Measurements from ENCODE around the gene GASK1B. TPM values are rescaled to one million over a fixed set of nuclear protein-coding genes. Genes with fewer than 3 reads are reported as not detected.

The GASK1B gene
- polyA plus RNA-seq, 1 donor (not counting 4 experiments of a cell fraction or from before 2014, with no cell fraction given): 2.1 TPM

GRCh38 chr4:158157412-158157811 is 15.4 kb downstream of the GASK1B start:
- Histone ChIP-seq H3K36me3 (ENCODE audit: control insufficient read depth in 2 of 2, extremely low read depth in 1 of 2, insufficient read depth in 2 of 2, low read length in 2 of 2) (no peaks in the 10 kb centered on the region), H4K20me1 (ENCODE audit: control insufficient read depth, extremely low read depth, insufficient read depth, low read length) (no peaks in the 10 kb centered on the region), H3K4me3 (ENCODE audit: control insufficient read depth in 2 of 3, extremely low read depth in 1 of 3, insufficient read depth in 2 of 3, low read depth in 1 of 3, low read length in 3 of 3) (no peak overlapping the region), H3K9me1 (ENCODE audit: control insufficient read depth, extremely low read depth, insufficient read depth, low read length) (no peaks in the 10 kb centered on the region), H3K27ac (ENCODE audit: control insufficient read depth, insufficient read depth, low read length) (no peak overlapping the region), H3K27me3 (ENCODE audit: control insufficient read depth, extremely low read depth, insufficient read depth, low read length) (no peaks in the 10 kb centered on the region), H3K9ac (ENCODE audit: control insufficient read depth, extremely low read depth, insufficient read depth, low read length) (no peak overlapping the region), H3K4me2 (ENCODE audit: control insufficient read depth, extremely low read depth, insufficient read depth, low read depth, low read length) (no peak overlapping the region), H3K4me1 (ENCODE audit: control insufficient read depth, extremely low read depth, insufficient read depth, low read length) (peaks cover 13% of the 10 kb centered on the region), H2AFZ (ENCODE audit: control insufficient read depth, low read length) (peak overlapping the region; percentile 41), H3K79me2 (ENCODE audit: control insufficient read depth, insufficient read depth, low read length) (no peaks in the 10 kb centered on the region), H3K9me3 (ENCODE audit: control insufficient read depth, low read depth, low read length) (no peaks in the 10 kb centered on the region)
- dilution Hi-C loops (cut with MboI; ENCODE audit: extremely low pct_ligation_motif_present, low sequenced_read_pairs): no loop called here
- TF ChIP-seq, protein P1, sequence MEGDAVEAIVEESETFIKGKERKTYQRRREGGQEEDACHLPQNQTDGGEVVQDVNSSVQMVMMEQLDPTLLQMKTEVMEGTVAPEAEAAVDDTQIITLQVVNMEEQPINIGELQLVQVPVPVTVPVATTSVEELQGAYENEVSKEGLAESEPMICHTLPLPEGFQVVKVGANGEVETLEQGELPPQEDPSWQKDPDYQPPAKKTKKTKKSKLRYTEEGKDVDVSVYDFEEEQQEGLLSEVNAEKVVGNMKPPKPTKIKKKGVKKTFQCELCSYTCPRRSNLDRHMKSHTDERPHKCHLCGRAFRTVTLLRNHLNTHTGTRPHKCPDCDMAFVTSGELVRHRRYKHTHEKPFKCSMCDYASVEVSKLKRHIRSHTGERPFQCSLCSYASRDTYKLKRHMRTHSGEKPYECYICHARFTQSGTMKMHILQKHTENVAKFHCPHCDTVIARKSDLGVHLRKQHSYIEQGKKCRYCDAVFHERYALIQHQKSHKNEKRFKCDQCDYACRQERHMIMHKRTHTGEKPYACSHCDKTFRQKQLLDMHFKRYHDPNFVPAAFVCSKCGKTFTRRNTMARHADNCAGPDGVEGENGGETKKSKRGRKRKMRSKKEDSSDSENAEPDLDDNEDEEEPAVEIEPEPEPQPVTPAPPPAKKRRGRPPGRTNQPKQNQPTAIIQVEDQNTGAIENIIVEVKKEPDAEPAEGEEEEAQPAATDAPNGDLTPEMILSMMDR (optimal IDR thresholded peaks at IDR 0.05 in 1 of 3, IDR thresholded peaks at IDR 0.05 in 1 of 3, conservative IDR thresholded peaks at IDR 0.05 in 1 of 3; ENCODE audit: extremely low read depth in 1 of 3, insufficient read depth in 2 of 3, low read length in 3 of 3): no peak
- TF ChIP-seq EZH2 (IDR thresholded peaks at IDR 0.05; ENCODE audit: low read length): no peak
- no peak for FAIRE-seq
- DNase-seq (ENCODE audit: low read depth, low spot score): no peak

DNA sequence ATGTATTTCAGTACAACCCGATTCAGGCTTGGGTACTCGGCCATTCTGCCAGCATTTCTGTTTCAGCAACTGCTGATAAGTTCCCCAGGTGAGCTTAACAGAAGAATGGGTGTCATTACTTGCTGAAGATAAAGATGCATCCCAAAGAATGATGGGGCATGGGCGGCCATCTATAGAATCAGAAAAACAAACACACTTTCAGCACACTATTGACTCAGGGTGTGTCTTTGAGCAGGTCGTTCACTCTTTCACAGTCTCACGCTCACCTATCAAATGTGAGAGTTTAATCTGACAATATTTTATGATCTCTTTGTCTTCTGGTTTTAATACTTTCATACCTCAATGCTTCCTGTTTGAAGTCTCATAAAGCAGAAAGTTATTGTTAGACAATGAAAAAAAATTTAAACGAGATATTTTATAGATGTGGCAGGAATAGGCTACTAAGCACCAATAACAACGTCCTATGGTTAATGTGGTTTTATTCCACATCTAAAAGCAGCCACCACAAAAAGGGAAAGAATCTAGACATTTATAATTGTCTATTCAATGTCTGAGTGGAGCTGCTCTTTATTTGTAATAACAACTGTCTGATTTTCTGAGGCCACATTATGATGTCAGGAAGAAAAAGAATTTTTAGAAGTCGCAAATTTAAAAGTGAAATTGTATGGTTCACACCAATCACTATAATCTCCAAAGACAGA is 17.0 kb downstream of the GASK1B start:
- FAIRE-seq (no peak), DNase-seq (ENCODE audit: low read depth, low spot score) (no peak)
- H3K27ac ChIP-seq (ENCODE audit: control insufficient read depth, insufficient read depth, low read length): no peak overlapping the region
- dilution Hi-C loops (cut with MboI; ENCODE audit: extremely low pct_ligation_motif_present, low sequenced_read_pairs): no loop called here
- H4K20me1 ChIP-seq (ENCODE audit: control insufficient read depth, extremely low read depth, insufficient read depth, low read length): no peaks in the 10 kb centered on the region
- no peaks in the 10 kb centered on the region for H3K36me3 ChIP-seq (ENCODE audit: control insufficient read depth in 2 of 2, extremely low read depth in 1 of 2, insufficient read depth in 2 of 2, low read length in 2 of 2)
- H3K9me3 ChIP-seq (ENCODE audit: control insufficient read depth, low read depth, low read length): no peaks in the 10 kb centered on the region
- no peaks in the 10 kb centered on the region for H3K79me2 ChIP-seq (ENCODE audit: control insufficient read depth, insufficient read depth, low read length)
- no peak overlapping the region for H2AFZ ChIP-seq (ENCODE audit: control insufficient read depth, low read length)
- H3K4me2 ChIP-seq (ENCODE audit: control insufficient read depth, extremely low read depth, insufficient read depth, low read depth, low read length): no peak overlapping the region
- no peaks in the 10 kb centered on the region for H3K9me1 ChIP-seq (ENCODE audit: control insufficient read depth, extremely low read depth, insufficient read depth, low read length)
- H3K27me3 ChIP-seq (ENCODE audit: control insufficient read depth, extremely low read depth, insufficient read depth, low read length): no peaks in the 10 kb centered on the region
- no peak overlapping the region for H3K9ac ChIP-seq (ENCODE audit: control insufficient read depth, extremely low read depth, insufficient read depth, low read length)
- H3K4me1 ChIP-seq (ENCODE audit: control insufficient read depth, extremely low read depth, insufficient read depth, low read length): peaks cover 13% of the 10 kb centered on the region
- TF ChIP-seq, protein P1 (optimal IDR thresholded peaks at IDR 0.05 in 1 of 3, IDR thresholded peaks at IDR 0.05 in 1 of 3, conservative IDR thresholded peaks at IDR 0.05 in 1 of 3; ENCODE audit: extremely low read depth in 1 of 3, insufficient read depth in 2 of 3, low read length in 3 of 3): no peak
- no peak for TF ChIP-seq EZH2 (IDR thresholded peaks at IDR 0.05; ENCODE audit: low read length)
- no peak overlapping the region for H3K4me3 ChIP-seq (ENCODE audit: control insufficient read depth in 2 of 3, extremely low read depth in 1 of 3, insufficient read depth in 2 of 3, low read depth in 1 of 3, low read length in 3 of 3)
